Calu3 (cell line): Measurements from ENCODE around the gene ZNF526. TPM values are rescaled to one million over a fixed set of nuclear protein-coding genes. Genes with fewer than 3 reads are reported as not detected.

Source experiments
- BruUV-seq: library from RNA; stranded (reverse); fragments of 400-500 nt; replicated peaks from 2 replicates; lab custom pipeline; 2021; lab: Mats Ljungman, UMichigan
- CTCF ChIA-PET: fragments of 300-600 bp; sonication (Branson Sonifier 250); formaldehyde crosslinking; loops from one replicate; lab custom pipeline; 2022; ENCODE audit warnings: antibody characterized with exemption; lab: Charles Lee
- DNase-seq: peaks from one replicate; pipeline ENCODE4 v3.0.0; 2022
- H3K27ac Mint-ChIP-seq: one replicate; pipeline ENCODE4 v1.8.0; 2022; ENCODE audit warnings: mixed read lengths; ENCODE audit not compliant: unreplicated experiment
- H3K27me3 Mint-ChIP-seq: one replicate; pipeline ENCODE4 v1.8.0; 2022; ENCODE audit warnings: mixed read lengths; ENCODE audit not compliant: unreplicated experiment
- H3K36me3 Mint-ChIP-seq: one replicate; pipeline ENCODE4 v1.8.0; 2022; ENCODE audit warnings: mild to moderate bottlenecking, moderate library complexity, mixed read lengths; ENCODE audit not compliant: insufficient read depth, unreplicated experiment
- H3K4me1 Mint-ChIP-seq: one replicate; pipeline ENCODE4 v1.8.0; 2022; ENCODE audit warnings: mild to moderate bottlenecking, low read depth, mixed read lengths; ENCODE audit not compliant: unreplicated experiment
- H3K4me3 Mint-ChIP-seq: one replicate; pipeline ENCODE4 v1.8.0; 2022; ENCODE audit warnings: mild to moderate bottlenecking, low read depth, moderate library complexity, mixed read lengths; ENCODE audit not compliant: unreplicated experiment
- H3K9me3 Mint-ChIP-seq: one replicate; pipeline ENCODE4 v1.8.0; 2022; ENCODE audit warnings: low read depth, mixed read lengths; ENCODE audit not compliant: unreplicated experiment
- intact Hi-C: fragments of 100-400 bp; cut with micrococcal nuclease; formaldehyde crosslinking; loops from one replicate; pipeline ENCODE4 v1.10.0; 2022; ENCODE audit not compliant: unreplicated experiment
- total RNA-seq: library from RNA; stranded (reverse); gene quantifications from 2 replicates; pipeline ENCODE4 v1.2.3, GENCODE V29; 2022
- TF ChIP-seq, protein P1 (sequence below): fragments of 200-600 bp; IDR thresholded peaks from one replicate; pipeline ENCODE4 v1.8.0; 2022; ENCODE audit warnings: antibody characterized with exemption; ENCODE audit not compliant: unreplicated experiment

Gene ZNF526
- total RNA-seq, 1 experiment from 2014 or later = 25.4 TPM

DNA sequence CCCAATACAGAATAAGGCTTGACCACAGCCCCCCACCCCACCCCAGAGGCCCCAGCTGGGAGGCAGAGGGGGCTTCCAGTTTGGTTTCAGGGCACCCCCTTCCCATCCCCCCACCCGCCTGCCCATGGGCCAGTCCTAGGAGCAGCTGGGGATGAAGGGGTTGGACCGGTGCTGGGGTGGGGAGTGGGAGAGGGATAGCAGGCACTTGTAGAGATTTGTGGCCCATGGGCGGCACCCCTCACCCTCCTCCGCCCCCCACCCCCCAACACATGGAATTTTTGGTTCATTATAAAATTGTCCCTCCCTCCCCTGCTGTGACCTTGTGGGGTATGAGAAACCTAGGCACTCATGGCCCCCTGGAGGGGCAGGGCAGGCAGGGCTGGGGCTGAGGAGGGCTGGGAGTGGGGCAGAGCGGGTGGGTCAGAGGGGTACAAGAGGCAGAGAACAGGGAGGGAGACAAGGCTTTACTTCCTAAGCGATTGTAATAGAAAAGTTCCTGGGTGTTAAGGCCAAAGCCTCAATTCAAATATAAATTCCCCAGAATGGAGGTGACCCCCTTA lies 27.6 kb downstream of the ZNF526 start:
- no peak overlapping the region for H3K4me3 Mint-ChIP-seq
- no peaks in the 10 kb centered on the region for H3K27me3 Mint-ChIP-seq
- DNase-seq = no peak
- H3K9me3 Mint-ChIP-seq = no peaks in the 10 kb centered on the region
- no peak overlapping the region for H3K27ac Mint-ChIP-seq
- peaks cover 80% of the 10 kb centered on the region for H3K36me3 Mint-ChIP-seq
- CTCF ChIA-PET = interaction anchor here (1.5 to 2.4 kb wide), 3 partner anchors 22 to 71 kb away, joined by 4 to 22 read pairs (median 8); partner anchors contain the start of gene CIC
- intact Hi-C loops = no loop called here
- TF ChIP-seq, protein P1, sequence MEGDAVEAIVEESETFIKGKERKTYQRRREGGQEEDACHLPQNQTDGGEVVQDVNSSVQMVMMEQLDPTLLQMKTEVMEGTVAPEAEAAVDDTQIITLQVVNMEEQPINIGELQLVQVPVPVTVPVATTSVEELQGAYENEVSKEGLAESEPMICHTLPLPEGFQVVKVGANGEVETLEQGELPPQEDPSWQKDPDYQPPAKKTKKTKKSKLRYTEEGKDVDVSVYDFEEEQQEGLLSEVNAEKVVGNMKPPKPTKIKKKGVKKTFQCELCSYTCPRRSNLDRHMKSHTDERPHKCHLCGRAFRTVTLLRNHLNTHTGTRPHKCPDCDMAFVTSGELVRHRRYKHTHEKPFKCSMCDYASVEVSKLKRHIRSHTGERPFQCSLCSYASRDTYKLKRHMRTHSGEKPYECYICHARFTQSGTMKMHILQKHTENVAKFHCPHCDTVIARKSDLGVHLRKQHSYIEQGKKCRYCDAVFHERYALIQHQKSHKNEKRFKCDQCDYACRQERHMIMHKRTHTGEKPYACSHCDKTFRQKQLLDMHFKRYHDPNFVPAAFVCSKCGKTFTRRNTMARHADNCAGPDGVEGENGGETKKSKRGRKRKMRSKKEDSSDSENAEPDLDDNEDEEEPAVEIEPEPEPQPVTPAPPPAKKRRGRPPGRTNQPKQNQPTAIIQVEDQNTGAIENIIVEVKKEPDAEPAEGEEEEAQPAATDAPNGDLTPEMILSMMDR = no peak
- BruUV-seq = no TSS peak
- peaks cover 39% of the 10 kb centered on the region for H3K4me1 Mint-ChIP-seq

DNA sequence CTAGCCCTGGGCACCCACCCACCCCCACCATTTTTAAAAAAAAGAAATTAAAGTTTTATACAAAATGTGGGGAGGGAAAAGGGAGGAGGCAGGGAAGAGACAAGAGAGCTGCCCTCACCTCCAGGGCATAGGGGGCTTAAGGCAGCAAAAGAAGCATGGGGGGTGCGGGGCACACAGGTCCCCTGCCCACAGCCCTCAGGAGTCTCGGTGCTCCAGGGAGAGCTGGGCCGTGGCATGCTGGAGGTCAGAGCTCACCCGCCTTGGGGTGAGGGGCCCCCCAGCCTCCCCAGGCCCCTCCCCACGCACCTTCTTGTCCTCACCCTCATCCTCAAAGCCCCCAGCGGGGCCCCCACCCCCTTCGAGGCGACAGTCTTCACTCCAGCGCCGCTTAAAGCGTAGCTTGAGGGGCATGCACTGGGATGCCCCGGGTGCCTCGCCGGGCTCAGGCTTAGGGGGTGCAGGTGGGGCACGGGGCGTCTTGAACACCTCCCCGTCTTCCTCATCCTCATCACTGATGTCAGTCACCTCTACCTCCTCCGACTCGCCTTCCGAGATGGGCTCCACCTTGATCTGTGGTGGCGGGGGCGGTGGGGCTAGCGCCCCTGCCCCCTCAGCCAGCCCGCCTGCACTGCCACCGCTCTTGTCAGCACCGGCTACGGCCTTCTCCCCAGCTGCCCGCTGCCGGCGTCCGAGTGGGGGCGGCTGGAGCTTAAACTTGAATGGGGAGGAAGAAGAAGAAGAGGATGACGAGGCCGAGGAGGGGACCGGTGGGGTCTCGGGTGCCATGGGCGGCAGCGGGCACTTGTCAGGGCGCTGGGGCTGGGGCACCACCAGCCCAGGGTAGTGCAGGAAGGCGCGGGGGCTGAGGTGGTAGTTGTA lies 28.4 kb downstream of the ZNF526 start:
- Mint-ChIP-seq H3K27me3 (no peaks in the 10 kb centered on the region), H3K4me1 (peaks cover 43% of the 10 kb centered on the region), H3K9me3 (no peaks in the 10 kb centered on the region), H3K36me3 (peaks cover 80% of the 10 kb centered on the region), H3K4me3 (peak overlapping the region; percentile 15), H3K27ac (peak overlapping the region; percentile 22)
- TF ChIP-seq, protein P1 = no peak
- BruUV-seq = no TSS peak
- CTCF ChIA-PET = no interaction called here
- intact Hi-C loops = no loop called here
- DNase-seq = no peak

DNA sequence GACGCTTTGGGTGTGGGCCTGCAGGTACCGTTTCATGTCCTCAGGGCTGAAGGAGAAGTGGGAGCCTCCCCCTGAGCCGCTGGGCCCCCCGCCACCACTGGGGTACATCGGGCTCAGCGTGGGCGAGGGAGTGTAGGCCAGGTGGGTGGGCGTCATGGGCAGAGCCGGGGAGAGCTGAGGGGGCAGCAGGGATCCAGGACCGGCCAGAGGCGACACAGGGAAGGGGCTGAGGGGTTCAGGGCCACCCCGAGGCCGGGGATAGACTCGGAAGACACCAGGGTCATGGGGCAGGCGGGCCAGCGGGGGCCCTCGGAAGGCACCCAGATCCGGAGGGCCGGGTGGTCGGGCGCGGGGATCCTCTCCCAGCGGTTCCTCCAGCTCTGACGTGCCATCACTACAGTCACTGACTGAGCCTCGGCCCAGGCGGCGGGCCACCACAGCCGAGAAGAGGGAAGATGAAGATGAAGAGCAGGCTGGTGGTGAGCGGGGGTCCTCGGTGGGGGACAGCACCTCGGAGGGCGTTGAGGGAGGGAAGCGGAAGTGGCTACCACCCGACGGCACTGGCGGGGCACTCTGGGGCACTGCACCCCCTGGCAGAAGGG lies 29.1 kb downstream of the ZNF526 start:
- H3K27ac Mint-ChIP-seq = peak overlapping the region; percentile 22
- peak overlapping the region; percentile 15 for H3K4me3 Mint-ChIP-seq
- peaks cover 80% of the 10 kb centered on the region for H3K36me3 Mint-ChIP-seq
- TF ChIP-seq, protein P1 = no peak
- DNase-seq = no peak
- H3K9me3 Mint-ChIP-seq = no peaks in the 10 kb centered on the region
- CTCF ChIA-PET = no interaction called here
- intact Hi-C loops = no loop called here
- H3K27me3 Mint-ChIP-seq = no peaks in the 10 kb centered on the region
- BruUV-seq = no TSS peak
- H3K4me1 Mint-ChIP-seq = peaks cover 43% of the 10 kb centered on the region

DNA sequence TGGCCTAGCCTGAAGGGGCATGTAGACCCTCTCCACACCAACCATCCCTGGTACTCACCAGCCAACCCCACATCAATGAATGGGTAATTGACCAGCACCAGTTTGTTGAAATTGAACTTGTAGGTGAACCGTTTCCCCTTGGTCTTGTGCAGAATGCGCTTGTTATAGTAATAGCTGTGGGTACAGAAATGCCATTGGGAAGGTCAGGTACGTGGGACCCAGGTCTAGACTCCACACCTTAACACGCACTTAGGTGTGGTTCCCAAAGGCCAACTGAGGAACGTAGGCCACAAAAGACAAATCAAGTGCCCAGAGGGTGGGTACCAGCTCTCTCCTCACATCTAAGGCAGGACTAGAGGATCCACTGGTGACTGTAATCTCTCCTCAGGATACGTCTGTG lies 29.7 kb downstream of the ZNF526 start:
- intact Hi-C loops = no loop called here
- H3K27me3 Mint-ChIP-seq = no peaks in the 10 kb centered on the region
- CTCF ChIA-PET = no interaction called here
- TF ChIP-seq, protein P1 = no peak
- no peak overlapping the region for H3K27ac Mint-ChIP-seq
- no peaks in the 10 kb centered on the region for H3K9me3 Mint-ChIP-seq
- H3K4me1 Mint-ChIP-seq = peaks cover 39% of the 10 kb centered on the region
- H3K4me3 Mint-ChIP-seq = no peak overlapping the region
- no TSS peak for BruUV-seq
- H3K36me3 Mint-ChIP-seq = peaks cover 80% of the 10 kb centered on the region
- DNase-seq = no peak
